Activated T-helper 1 cell treated with anti-CD3 and anti-CD28 coated beads, Interleukin-2, amount 50 U/mL, for 16 hours (primary cell): ENCODE measurements around the gene DSCAML1.
"Not testable (repeated sequence)": the region's sequence is repeated elsewhere in the genome, so short reads cannot be mapped to it uniquely, and the experiment has no call there.

ENCODE experiments used
- DNase-seq, 2 donors: peaks; one replicate each; pipeline ENCODE4 v3.0.0-alpha.2; 2020; ENCODE audit warnings: low read depth in 1 of 2, low spot score in 1 of 2

The DSCAML1 gene

GRCh38 chr11:117820071-117820470, 23.1 kb upstream of the DSCAML1 start:
- DNase-seq = no peak

DNA sequence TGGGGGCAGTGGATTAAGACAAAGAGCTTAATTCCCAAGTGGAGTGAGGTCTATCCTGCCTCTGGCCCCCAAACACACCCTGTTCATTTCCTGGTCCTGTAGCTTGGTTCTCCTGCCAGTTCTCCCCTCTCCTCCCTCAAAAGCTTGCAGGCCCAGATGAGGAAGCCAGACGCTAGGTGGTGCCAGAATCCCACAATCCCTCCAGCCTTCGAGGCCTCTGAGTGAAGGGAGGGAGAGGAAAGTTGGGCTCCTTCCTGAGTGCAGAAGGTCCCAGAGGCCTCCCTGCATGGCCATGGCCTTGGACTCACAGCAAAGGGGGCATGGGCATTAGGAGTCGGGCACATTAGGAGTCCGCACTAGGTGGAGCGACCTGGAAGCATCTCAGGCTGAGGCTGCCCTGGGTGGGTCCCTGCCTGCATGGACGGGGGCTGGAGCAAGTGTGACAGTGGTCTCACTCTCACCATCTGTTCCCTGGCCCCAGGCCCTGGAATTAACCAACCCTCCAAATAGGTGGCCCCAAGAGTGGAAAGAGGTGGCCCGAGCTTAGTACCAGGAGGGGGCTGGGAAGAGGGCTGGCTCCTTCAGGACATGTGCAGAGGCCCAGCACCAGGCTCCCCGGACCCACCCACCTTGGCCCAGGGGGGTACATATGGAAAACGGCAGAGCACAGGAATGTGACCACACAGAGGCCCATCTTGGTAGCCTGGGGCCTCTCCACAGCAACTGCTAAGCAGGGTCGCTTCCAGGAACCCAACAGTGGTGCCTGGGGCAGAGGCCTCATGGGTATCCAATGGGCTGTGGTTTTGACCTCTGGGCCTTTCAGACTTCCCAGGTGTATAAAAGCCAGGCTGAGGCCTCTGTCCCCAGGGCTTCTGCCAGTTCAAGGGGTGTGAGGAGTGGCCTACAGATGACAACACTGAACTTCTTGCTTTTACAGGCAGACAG, 22.4 kb upstream of the DSCAML1 start:
- no peak for DNase-seq

GRCh38 chr11:117818041-117818873, 21.2 kb upstream of the DSCAML1 start:
- DNase-seq = no peak

DNA sequence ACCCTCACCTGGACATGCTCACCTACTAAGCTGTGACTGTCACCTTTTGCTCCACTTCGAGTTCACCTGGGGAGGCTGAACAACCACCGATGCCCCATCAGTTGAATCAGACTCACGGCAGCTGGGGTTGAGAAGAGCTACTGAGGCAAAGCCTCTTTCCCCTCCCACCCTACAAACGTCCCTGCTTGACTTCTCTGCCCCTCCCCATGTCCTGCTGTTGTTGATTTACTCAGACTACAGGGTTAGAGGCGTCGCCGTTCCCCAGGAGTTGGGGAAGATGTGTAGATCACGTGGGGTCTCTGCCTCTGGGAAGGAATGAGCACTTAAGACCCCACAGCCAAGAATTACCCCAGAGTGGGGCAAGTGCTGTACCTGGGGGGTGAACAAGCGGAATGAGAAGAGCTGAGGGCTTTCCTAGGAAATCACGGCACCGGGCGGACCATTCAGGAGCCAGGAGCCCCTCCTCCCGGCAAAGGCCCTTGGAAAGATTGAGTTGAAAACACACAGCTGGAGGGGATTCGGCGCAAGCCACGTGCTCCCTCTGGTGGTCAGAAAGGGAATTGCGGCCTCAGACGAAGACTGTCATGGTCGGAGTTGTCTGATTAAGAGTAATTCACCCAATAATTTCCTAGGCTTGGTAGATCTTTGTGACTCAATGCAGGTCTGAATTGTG, 20.5 kb upstream of the DSCAML1 start:
- peak; percentile 75 to 83 for DNase-seq

DNA sequence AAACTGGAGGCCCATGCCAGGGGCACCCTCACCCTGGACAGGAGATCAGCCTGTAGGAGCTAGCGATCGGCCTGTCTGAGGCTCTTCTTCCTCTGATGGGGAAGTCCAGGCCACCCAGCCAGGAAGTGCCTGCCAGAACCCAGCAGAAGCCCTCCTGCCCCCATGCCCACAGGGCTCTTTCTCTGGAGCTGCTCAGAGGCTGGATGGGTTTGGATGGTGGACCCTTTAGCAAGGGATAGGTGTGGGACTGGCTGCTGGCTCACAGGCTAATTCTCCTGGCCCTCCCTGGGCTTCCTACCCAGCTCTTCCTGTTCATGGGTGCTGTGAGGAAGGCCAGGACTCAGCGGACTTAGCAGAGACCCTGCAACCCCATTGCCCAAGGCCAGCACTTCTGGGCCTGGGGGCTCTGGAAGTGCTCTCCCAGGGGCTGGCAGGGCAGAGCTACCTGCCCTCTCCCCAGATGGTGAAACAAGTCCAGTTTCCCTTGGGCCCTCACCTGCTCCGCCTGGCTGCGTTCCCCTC, 19.9 kb upstream of the DSCAML1 start:
- DNase-seq = no peak

GRCh38 chr11:117816151-117816741, 19.2 kb upstream of the DSCAML1 start:
- DNase-seq = no peak

GRCh38 chr11:117815262-117815803, 18.3 kb upstream of the DSCAML1 start:
- DNase-seq = peak in 1 of 2 donors; percentile 46

- DNase-seq = peak; percentile 58 to 82
These were observed 17.8 kb upstream of the DSCAML1 start for GRCh38 chr11:117814766-117815261.

GRCh38 chr11:117814204-117814765, 17.3 kb upstream of the DSCAML1 start:
- no peak for DNase-seq

GRCh38 chr11:117810056-117810451, 13.0 kb upstream of the DSCAML1 start:
- not testable (repeated sequence) for DNase-seq

DNA sequence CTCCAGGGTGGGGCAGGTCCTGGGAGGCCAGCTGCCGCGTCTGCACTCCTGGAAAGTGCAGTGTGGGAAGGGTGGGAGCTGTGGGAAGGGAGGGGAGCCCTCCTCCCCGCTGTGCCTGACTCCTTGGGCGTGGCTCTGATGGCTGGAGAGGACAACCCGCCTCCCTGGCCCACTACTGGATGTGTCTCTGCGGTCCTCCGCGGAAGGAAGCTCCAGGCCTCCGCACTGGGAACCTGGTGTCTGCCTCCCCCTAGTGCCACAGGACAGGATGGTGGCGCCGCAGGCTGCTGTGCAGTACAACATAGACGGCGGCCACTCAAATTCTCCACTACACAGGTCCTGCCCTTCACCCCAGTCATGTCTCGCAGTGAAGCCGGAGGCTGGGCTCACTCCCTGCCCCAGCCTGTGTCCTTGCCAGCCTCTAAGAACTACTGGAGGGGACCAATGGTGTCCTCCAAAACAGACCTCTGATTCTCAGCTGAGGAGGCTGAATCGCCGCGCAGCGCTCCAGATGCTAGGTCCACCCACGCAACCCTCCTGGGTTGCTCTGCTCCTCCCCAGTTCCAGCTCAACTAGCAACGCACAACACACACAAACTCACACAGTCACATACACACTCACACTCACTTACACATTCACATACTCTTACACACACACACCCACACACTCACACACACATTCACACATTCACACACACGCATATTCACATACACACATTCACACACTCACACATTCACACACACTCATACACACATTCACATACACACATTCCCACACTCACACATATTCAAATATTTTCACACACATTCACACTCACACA, 12.4 kb upstream of the DSCAML1 start:
- no peak for DNase-seq

GRCh38 chr11:117808784-117809183, 11.8 kb upstream of the DSCAML1 start:
- DNase-seq = no peak

GRCh38 chr11:117807482-117808327, 10.7 kb upstream of the DSCAML1 start:
- peak in 1 of 2 donors; percentile 75 for DNase-seq

DNA sequence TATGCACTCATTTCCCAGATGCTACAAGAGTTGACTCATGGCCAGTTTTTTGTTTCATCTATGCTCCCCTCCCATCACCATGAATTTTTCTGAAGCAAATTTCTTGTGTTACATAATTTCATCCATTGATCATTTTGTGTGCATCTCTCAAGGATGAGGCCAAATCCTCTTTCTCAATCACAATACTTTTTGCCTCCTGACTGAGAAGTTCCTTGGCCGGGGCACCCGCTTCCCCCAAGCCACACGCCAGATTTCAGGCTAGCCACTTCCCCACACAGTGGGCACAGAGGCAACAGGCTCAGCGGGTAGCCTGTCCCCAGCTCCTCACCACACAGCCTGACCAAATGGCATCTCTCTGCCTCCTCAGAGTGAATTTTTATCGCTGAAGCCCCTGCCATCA, 9.8 kb upstream of the DSCAML1 start:
- DNase-seq = no peak

DNA sequence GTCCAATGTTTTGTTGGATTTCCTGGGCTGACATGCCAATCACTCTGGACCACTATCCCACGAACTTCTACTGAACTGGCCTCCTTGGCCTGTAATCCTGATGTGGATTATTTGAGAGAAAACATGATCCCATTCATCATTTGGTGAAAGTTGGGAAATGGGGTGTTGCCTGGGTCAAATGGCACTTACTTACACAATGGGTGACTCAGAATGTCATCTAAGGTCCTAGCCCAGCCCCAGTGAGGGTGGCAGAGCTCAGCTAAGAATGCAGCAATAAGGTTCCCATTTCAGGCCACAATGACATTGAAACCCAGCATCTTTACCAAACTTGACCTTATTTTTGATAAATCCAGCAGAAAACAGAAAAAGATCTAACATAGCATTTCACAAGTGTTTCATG, 8.0 kb upstream of the DSCAML1 start:
- DNase-seq = no peak

DNA sequence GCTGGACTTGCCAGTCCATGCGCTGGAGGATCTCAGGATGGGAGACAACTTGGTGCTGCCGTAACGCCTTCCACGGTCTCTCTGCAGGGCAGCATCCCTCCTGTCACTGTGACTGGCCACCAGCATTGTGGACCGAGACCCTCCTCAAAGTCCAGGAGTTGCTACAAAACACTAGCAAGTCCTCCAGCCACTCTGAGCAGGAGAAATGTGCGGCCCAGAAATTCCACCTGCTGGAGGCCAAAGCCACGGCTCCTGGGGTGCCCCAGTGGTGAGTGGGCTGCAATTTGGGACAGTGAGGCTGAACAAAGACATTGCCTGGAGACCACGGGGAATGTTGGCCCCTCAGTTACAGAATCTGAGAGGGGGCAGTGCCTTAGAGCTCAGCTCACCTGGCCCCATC, 6.9 kb upstream of the DSCAML1 start:
- DNase-seq = no peak

DNA sequence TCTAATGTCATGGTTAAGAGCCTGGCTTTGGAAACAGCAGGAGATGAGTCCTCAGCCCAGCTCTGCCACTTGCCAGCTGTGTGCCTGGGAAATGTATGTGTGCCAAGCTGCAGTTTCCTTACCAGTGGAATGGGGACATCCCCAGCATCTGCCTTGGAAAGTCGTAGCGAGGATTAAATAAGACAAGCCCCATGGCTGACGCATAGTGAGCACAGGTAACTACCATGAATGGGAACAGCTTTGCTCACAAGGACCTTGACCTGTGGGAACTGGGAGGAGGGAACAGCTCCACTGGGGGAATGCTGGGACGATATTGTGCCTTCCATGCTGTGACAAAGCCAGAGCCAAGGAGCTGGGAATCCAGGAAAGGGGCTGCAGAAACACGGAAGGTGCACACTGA, 2.6 kb upstream of the DSCAML1 start:
- no peak for DNase-seq

DNA sequence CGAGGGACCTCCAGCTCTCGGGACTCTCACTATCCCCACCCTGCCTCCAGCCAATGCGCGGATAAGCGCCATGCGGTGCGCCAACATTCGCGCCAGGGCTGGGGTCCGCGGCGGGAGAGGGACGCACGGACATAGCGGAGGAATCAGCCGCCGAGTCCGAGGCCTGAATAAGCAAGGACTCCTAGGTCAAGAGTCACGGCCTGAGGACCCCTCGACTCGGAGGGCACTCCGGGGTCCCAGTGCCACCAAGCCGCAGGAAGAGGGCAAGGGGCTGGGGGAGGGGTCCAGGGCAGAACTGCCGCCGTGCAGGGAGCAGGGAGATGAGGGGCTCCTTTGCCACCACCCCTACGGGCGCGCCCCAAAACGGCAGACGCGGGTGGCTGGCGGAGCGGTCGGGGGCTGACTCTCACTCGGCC, 552 bp downstream of the DSCAML1 start:
- no peak for DNase-seq
